ENCODE measurements around the gene WFDC8.
"Not testable (repeated sequence)": the region's sequence is repeated elsewhere in the genome, so short reads cannot be mapped to it uniquely, and the experiment has no call there.

The WFDC8 gene

DNA sequence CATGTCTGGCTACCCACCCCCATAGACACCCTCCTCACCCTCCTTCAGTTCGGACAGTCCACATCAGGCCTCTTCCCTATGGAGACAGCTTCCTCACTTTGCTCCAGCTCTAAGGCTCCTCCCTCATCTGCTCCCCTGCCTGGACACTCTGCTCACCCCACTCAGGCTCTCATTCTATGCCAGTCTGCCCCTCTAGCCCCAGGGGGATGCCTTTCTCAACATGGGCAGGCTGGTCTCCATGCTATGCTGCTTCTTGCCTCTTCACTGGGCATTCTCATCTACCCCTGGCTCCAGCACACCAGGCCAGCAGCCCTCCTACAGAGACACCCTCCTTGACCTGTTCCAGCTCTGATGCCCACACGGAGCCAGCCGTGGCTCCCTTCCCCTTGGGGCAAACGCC lies at the start of gene WFDC8:
Gene WFDC8, minus strand, starts transcription at position 101 of the 400 bp plus-strand sequence. Its CDS starts 37 bp downstream, at position 64.
- no peak for DNase-seq (ENCODE audit: low read depth)

DNA sequence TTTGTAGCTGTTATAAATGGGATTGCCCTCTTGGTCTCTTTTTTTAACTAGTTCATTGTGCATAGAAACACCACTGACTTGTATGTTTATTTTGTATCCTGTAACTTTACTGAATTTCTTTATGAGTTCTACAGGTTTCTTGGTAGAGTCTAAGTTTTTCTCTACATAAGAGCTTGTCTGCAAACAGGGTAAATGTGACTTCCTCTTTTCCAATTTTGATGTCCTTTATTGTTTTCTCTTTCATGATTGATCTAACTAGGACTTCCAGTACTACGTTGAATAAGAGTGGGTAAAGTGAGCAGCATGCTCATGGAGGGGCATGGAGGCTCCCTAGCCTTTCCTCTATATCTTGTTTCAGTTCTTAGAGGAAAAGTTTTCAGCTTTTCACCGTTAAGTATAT lies 47.5 kb upstream of the WFDC8 start:
- DNase-seq (ENCODE audit: low read depth) = no peak

DNA sequence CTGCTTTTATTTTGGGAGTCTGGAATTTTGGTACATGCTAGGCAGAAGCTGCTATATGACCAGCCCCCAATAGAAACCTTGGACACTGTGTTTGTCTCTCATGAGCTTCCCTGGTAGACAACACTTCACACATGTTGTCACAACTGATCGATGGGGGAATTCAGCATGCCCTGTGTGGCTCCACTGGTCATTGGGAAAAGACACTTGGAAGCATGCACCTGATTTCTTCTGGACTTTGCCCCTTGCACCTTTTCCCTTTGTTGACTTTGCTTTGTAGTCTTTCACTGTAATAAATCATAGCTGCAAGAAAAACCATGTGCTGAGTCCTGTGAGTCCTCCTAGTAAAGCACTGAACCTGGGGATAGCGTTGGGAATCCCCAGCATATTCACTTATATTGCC lies 42.5 kb upstream of the WFDC8 start:
- DNase-seq (ENCODE audit: low read depth) = no peak

- no peak for DNase-seq (ENCODE audit: low read depth)
These were observed 38.5 kb upstream of the WFDC8 start for GRCh38 chr20:45617591-45617990.

DNA sequence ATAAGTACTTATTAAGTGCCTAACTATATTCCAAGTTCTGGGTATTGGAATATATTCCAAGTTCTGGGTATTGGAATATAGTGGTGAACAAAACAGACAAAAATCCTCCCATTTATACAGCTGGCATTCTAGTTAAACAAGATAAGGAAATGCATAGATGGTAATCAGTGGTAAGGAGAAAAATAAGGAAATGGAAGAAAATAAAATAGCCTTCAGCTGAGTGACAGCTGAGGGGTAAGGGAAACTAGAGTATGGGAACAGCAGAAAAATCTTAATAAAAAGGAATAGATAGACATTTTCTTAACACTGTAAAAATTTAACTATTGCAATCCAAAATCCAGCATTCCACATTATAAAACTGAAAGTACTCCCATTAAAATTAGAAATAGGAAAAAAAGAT lies 33.2 kb upstream of the WFDC8 start:
- no peak for DNase-seq (ENCODE audit: low read depth)

- no peak for DNase-seq (ENCODE audit: low read depth)
These were observed 32.0 kb upstream of the WFDC8 start for GRCh38 chr20:45611054-45611453.

DNA sequence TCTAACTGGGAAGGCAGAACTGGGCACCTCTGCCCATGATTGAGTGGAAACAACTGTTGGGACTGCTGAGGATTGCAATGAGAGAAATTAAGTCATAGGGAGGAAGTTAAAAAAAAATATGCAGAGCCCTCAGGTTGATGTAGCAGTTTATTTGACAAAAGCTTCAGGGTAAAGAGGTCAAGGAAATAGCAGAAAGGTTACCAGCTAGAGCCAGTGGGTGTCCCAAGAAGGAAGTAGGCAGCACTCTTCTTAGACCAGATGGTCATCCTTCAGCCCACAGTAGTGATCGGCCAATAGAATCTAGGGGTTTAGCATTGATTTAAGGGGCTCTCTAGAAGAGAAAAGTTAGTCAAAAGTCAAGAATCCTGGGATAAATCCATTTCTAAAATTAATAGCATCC lies 28.7 kb upstream of the WFDC8 start:
- no peak for DNase-seq (ENCODE audit: low read depth)

DNA sequence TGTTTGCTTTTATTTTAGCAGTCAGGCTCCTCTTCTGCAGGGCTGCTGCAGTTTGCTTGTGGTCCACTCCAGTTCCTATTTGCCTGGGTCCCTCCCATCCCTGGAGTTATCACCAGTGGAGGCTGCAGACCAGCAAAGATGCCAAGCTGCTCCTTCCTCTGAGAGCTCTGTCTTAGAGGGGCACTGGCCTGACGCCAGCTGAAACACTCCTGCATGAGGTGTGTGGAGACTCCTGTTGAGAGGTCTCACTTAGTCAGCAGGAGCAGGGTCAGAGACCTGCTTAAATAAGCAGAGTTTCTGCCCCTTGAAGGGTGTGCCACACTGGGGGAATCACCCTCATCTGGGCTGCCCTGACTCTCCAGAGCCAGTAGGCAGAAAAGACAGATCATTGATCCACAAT lies 16.2 kb upstream of the WFDC8 start:
- no peak for DNase-seq (ENCODE audit: low read depth)

- DNase-seq (ENCODE audit: low read depth) = no peak
These were observed 14.4 kb upstream of the WFDC8 start for GRCh38 chr20:45593498-45593897.

DNA sequence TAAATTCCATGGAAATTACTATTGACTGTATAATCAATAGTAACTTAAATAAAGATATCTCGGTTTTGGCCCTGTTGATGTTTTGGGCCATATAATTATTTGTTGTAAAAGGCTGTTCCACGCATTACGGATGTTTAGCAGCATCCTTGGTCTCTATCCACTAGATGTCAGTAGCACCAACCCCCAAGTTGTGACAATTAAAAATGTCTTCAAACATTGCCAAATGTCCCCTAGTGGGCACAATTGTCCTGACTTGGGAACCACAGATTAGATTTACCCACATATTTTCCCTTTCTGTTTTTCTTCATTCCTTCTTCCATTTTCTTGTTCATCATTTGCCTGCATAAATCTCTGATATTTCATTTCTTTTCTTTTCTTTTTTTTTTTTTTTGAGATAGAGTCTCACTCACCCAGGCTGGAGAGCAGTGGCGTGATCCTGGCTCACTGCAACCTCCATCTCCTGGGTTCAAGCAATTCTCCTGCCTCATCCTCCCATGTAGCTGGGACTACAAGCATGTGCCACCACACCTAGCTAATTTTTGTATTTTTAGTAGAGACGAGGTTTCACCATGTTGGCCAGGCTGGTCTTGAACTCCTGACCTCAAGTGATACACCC lies 13.6 kb upstream of the WFDC8 start:
- DNase-seq (ENCODE audit: low read depth) = no peak

- no peak for DNase-seq (ENCODE audit: low read depth)
These were observed 10.6 kb upstream of the WFDC8 start for GRCh38 chr20:45589725-45590124.

DNA sequence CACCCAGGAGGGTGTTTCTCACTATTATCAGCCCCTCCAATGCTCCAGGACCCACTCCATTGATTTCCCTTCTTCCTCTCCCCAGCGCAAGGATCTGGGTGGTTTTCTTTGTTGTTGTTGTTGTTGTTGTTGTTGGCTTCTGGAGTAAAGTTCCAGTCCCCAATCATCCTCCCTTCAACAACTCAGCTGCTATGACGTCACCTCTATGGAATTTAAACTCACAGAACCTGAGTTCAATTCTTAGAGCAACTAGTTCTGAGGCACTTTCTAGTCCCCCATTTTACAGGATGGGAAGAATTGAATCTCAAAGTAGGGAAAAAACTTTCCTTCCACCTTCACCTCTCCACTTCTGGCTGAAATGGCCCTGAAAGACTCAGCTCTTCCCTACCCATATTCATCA lies 9.7 kb upstream of the WFDC8 start:
- DNase-seq (ENCODE audit: low read depth) = no peak

DNA sequence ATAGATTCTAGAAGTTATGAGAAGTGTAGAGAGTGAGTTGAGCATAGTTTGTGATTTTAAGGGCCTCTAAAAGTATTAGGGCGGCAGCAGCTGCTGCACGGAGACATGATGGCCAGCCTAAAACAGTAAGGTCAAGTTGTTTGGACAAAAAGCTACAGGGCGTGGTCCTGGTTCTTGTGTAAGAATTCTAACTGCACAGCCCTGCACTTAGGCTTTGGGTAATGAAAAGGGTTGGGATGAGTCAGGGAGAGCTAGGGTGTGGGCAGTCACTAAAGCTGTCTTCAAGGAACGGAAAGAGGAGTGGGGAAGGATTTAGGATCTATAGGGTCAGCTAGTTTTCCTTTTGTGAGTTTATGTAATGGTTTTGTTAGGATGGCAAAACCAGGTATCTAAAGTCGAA lies 6.9 kb upstream of the WFDC8 start:
- DNase-seq (ENCODE audit: low read depth) = not testable (repeated sequence)

GRCh38 chr20:45584294-45584693 lies 5.2 kb upstream of the WFDC8 start:
- not testable (repeated sequence) for DNase-seq (ENCODE audit: low read depth)

GRCh38 chr20:45583502-45583901 lies 4.4 kb upstream of the WFDC8 start:
- DNase-seq (ENCODE audit: low read depth) = no peak

- DNase-seq (ENCODE audit: low read depth) = no peak
These were observed 2.6 kb upstream of the WFDC8 start for GRCh38 chr20:45581702-45582101.

DNA sequence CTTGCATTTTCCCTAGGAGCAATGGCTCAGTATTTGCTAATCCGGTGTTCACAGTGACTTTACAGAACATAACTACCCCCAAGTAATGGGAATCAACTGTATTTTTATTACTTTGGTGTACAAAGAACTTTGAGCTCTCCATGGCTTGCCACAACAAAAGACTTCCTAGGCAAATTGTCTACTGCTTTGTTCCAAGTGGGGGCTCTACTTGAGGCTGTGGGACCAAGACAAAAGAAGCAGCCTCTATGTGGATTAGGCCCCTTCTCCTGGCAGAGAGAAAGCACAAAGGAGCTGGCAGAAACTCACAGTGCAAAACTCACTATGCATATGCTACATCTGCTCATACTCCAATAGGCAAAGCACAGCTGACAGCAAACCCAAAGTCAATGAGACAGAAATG lies 853 bp downstream of the WFDC8 start:
- DNase-seq (ENCODE audit: low read depth) = no peak

GRCh38 chr20:45576995-45577394 lies 2.1 kb downstream of the WFDC8 start:
- no peak for DNase-seq (ENCODE audit: low read depth)

DNA sequence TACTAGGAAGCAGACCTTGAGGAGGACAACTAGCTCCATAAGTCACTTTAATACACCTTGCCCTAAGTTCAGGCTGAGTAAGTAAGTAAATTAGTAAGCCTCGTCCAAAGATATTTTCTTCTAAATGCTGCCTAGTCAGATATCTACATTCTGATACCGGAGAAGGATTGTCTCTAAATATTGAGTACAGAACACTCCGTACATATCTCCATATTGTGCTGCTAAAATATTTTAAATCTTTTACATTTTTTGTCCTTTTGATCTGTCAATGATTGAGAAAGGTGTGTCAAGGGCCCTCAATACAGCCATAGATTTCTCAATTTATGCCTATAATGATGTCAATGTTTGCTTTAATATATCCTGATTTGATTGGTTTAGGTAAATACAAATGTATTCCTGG lies 3.2 kb downstream of the WFDC8 start:
- no peak for DNase-seq (ENCODE audit: low read depth)

GRCh38 chr20:45569650-45570049 lies 9.4 kb downstream of the WFDC8 start:
- not testable (repeated sequence) for DNase-seq (ENCODE audit: low read depth)

DNA sequence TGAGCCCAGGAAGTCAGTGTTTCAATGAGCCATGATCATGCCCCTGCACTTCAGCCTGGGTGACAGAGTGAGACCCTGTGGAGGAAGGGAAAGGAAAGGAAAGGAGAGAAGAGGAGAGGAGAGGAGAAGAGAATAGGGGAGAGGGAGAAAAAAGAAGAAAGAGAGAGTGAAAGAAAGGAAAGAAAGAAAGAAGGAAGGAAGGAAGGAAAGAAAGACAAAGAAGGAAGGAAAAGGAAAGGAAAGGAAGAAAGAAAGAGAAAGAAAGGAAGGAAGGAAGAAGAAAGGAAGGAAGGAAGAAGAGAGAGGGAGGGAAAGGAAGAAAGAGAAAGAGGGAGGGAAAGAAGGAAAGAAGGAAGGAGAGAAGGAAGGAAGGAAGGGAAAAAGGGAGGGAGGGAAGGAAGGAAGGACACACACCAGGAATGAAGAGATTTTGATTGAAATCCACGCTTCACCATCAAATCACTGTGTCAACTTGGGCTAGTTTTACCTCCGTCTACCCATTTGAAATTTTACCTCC lies 14.3 kb downstream of the WFDC8 start:
- no peak for DNase-seq (ENCODE audit: low read depth)

- DNase-seq (ENCODE audit: low read depth) = no peak
These were observed 23.9 kb downstream of the WFDC8 start for GRCh38 chr20:45555198-45555597.

GRCh38 chr20:45552456-45552855 lies 26.6 kb downstream of the WFDC8 start:
- no peak for DNase-seq (ENCODE audit: low read depth)

DNA sequence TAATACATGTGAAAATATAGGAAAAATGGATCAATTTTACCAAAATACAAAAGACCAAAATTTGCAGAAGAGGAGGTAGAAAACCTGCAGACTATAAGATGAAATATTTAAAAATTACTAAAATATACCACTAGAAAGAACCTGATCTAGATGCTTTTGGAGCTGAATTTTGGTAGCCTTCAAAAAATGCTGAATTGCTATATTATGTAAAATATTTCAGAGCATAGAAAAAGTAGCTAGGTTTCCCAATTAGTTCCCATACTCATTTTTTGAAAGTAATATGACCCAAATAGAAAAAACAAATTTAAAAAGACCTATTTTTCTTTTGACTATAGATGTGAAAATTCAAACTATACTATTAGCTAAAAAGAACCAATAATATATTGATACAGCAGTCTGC lies 28.3 kb downstream of the WFDC8 start:
- DNase-seq (ENCODE audit: low read depth) = no peak
